ENCODE measurements around the gene RICTOR. TPM values are rescaled to one million over a fixed set of nuclear protein-coding genes. Genes with fewer than 3 reads are reported as not detected.

The RICTOR gene
- total RNA-seq, 1 donor from 2014 or later, result 35.0 TPM

DNA sequence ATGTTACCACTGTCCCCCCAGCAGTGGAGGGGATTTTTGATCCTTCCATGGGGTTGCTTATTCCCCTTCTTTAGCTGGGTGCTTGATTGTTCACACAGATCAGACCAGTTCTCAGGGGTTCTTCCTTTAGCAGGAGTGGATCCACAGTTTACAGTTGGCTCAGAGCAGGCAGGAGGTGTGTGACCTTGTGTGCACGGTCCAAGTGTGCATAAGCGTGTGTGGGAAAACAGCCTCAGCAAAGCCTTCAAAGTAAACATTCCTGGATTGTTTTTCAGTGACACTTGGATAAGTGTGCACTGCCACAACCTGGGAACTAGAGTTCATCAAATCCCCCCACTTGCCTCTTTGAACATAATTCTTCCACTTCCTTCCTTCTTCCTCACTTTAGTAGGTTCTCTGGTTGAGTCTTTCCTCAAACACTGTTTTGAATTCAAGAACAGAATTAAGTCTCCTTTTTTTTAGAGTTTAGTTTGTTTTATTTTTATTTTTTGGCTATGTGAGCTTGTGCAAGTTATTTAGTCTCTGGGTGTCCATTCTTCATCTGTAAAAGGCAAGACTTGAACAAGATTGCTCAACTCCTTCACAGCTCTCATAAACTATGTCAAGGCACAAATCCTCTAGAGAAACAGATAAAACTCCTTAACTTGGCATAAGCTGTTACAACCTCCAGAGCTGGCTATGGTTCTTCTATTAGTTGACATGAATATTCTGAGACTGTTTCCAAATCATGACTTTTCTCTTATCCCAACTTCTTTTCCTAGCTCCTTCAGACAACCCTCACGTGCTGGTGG lies 150.3 kb downstream of the RICTOR start:
- Histone ChIP-seq H3K4me1 (peaks cover 14% of the 10 kb centered on the region), H3K27ac (replicated peaks) (peak overlapping the region; percentile 58), H3K9me3 (replicated peaks) (no peaks in the 10 kb centered on the region), H3K4me3 (no peak overlapping the region), H3K36me3 (peaks cover 77% of the 10 kb centered on the region), H3K27me3 (ENCODE audit: low read depth) (no peaks in the 10 kb centered on the region)
- TF ChIP-seq, protein P1, sequence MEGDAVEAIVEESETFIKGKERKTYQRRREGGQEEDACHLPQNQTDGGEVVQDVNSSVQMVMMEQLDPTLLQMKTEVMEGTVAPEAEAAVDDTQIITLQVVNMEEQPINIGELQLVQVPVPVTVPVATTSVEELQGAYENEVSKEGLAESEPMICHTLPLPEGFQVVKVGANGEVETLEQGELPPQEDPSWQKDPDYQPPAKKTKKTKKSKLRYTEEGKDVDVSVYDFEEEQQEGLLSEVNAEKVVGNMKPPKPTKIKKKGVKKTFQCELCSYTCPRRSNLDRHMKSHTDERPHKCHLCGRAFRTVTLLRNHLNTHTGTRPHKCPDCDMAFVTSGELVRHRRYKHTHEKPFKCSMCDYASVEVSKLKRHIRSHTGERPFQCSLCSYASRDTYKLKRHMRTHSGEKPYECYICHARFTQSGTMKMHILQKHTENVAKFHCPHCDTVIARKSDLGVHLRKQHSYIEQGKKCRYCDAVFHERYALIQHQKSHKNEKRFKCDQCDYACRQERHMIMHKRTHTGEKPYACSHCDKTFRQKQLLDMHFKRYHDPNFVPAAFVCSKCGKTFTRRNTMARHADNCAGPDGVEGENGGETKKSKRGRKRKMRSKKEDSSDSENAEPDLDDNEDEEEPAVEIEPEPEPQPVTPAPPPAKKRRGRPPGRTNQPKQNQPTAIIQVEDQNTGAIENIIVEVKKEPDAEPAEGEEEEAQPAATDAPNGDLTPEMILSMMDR (IDR thresholded peaks at IDR 0.05; ENCODE audit: borderline replicate concordance), result no peak
- intact Hi-C loops (cut with micrococcal nuclease), result no loop called here
- no peak for DNase-seq

DNA sequence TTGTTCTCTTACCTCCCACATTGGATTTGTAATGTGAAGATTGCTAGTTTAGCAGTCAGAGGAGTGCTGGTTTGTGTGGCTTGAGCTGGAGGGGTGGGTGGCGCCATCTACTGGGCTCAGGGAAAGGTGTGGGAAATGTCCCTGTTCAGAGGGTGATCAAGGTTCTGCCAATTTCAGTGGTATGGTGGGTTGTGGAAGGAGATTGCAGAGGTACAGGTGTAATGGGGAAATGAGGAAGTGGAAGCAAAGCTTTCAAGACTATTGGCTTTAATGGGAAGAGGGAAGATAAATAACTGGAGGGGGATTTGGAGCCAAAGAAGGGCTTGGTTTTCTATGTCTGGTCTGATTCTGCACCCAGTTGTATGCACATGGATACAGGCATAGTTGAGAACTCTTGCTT lies 152.0 kb downstream of the RICTOR start:
- Histone ChIP-seq H3K9me3 (replicated peaks) (no peaks in the 10 kb centered on the region), H3K4me1 (peaks cover 14% of the 10 kb centered on the region), H3K4me3 (no peak overlapping the region), H3K36me3 (peaks cover 76% of the 10 kb centered on the region), H3K27me3 (ENCODE audit: low read depth) (no peaks in the 10 kb centered on the region), H3K27ac (replicated peaks) (no peak overlapping the region)
- peak; percentile 43 for DNase-seq
- intact Hi-C loops (cut with micrococcal nuclease), result no loop called here
- TF ChIP-seq, protein P1 (IDR thresholded peaks at IDR 0.05; ENCODE audit: borderline replicate concordance), result peak; percentile 75

DNA sequence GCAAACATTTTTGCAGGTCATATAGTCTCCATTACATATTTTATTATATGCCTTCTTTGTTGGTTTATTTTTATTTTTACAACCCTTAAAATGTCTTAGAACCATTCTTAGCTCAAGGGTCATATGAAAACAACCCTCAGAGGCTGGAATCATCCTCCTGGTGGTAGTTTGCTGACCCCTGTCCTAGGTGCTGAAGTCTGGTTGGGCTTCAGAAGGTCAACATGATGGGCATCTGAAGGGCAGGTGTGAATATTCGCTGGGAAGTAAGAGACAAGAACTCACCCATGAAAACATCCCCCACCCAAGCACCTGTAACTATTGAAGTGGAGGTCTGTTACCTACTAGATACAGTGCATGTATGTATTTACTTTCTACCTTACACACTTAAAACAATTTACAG lies 153.0 kb downstream of the RICTOR start:
- DNase-seq, result no peak
- intact Hi-C loops (cut with micrococcal nuclease), result no loop called here
- peaks cover 71% of the 10 kb centered on the region for H3K36me3 ChIP-seq

DNA sequence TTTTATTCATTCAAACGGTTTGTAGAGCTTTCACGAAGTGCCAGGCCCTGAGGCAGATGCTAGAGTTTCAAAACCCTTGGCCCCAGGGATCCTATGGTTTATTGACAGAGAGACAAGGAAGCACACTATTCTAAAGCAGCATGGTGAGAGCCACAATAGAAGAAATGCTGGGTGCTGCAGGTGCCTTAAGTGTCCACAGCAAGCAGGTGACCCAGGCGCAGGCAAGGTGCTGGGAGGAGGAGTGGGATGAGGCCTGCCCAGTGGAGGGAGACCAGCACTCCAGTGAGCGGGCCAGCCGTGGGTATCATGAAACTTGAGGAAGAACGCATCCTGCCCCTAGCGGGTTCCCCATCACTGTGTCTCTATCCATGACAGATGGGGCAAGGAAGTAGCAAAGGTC lies 157.4 kb downstream of the RICTOR start:
- intact Hi-C loops (cut with micrococcal nuclease), result no loop called here
- no peak overlapping the region for H3K27ac ChIP-seq (replicated peaks)
- H3K27me3 ChIP-seq (ENCODE audit: low read depth), result no peaks in the 10 kb centered on the region
- TF ChIP-seq, protein P1 (IDR thresholded peaks at IDR 0.05; ENCODE audit: borderline replicate concordance), result no peak
- peaks cover 12% of the 10 kb centered on the region for H3K9me3 ChIP-seq (replicated peaks)
- no peak for DNase-seq
- peaks cover 46% of the 10 kb centered on the region for H3K36me3 ChIP-seq
- H3K4me3 ChIP-seq, result no peak overlapping the region
- no peaks in the 10 kb centered on the region for H3K4me1 ChIP-seq

More for the DNA sequence above, 153.0 kb downstream of the RICTOR start:
- TF ChIP-seq, protein P1 (IDR thresholded peaks at IDR 0.05; ENCODE audit: borderline replicate concordance), result no peak
- no peaks in the 10 kb centered on the region for H3K9me3 ChIP-seq (replicated peaks)
- no peak overlapping the region for H3K4me3 ChIP-seq
- H3K27ac ChIP-seq (replicated peaks), result no peak overlapping the region
- H3K27me3 ChIP-seq (ENCODE audit: low read depth), result no peaks in the 10 kb centered on the region
- peaks cover 12% of the 10 kb centered on the region for H3K4me1 ChIP-seq

DNA sequence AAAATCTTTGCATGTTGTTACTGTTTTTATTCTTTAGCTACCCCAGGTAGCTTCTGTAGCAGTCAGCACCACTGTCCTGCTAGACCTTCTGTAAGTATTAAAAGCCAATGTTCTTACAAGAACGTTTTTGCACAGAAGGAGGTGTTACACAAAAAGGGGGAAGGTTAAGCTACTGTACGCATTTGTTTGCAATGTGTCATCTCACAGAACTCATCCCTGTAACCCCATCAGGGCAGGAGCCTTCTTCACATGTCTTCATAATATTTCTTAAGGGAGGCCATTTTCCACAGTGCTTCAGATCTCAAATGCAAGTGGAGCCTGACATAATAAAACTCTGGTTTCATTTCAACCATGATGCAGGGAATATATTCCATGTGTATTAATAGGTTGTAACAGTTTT lies 160.5 kb downstream of the RICTOR start:
- Histone ChIP-seq H3K4me1 (no peaks in the 10 kb centered on the region), H3K9me3 (replicated peaks) (peaks cover 26% of the 10 kb centered on the region), H3K4me3 (no peak overlapping the region), H3K36me3 (peaks cover 31% of the 10 kb centered on the region), H3K27me3 (ENCODE audit: low read depth) (no peaks in the 10 kb centered on the region), H3K27ac (replicated peaks) (no peak overlapping the region)
- no peak for DNase-seq
- intact Hi-C loops (cut with micrococcal nuclease), result no loop called here
- TF ChIP-seq, protein P1 (IDR thresholded peaks at IDR 0.05; ENCODE audit: borderline replicate concordance), result no peak

Data from left ventricle myocardium inferior (tissue), 1 donor.